Measurements from ENCODE around the gene GRM2. TPM values are rescaled to one million over a fixed set of nuclear protein-coding genes. Genes with fewer than 3 reads are reported as not detected.
"Not testable (repeated sequence)": the region's sequence is repeated elsewhere in the genome, so short reads cannot be mapped to it uniquely, and the experiment has no call there.

Gene GRM2
- total and polyA plus RNA-seq, 7 donors, result under 0.01 to 1.3 (median 0.13) TPM; not detected in 3

GRCh38 chr3:51751287-51751686 lies 44.4 kb downstream of the GRM2 start:
- DNase-seq, result no peak
- TF ChIP-seq POLR2A (IDR thresholded peaks at IDR 0.05) (no peak), POLR2AphosphoS5 (IDR thresholded peaks at IDR 0.05) (no peak), EP300 (IDR thresholded peaks at IDR 0.05) (no peak)
- TF ChIP-seq, protein P1, sequence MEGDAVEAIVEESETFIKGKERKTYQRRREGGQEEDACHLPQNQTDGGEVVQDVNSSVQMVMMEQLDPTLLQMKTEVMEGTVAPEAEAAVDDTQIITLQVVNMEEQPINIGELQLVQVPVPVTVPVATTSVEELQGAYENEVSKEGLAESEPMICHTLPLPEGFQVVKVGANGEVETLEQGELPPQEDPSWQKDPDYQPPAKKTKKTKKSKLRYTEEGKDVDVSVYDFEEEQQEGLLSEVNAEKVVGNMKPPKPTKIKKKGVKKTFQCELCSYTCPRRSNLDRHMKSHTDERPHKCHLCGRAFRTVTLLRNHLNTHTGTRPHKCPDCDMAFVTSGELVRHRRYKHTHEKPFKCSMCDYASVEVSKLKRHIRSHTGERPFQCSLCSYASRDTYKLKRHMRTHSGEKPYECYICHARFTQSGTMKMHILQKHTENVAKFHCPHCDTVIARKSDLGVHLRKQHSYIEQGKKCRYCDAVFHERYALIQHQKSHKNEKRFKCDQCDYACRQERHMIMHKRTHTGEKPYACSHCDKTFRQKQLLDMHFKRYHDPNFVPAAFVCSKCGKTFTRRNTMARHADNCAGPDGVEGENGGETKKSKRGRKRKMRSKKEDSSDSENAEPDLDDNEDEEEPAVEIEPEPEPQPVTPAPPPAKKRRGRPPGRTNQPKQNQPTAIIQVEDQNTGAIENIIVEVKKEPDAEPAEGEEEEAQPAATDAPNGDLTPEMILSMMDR (IDR thresholded peaks at IDR 0.05), result no peak
- no peak overlapping the region for H3K4me3 ChIP-seq

GRCh38 chr3:51753763-51754750 lies 47.2 kb downstream of the GRM2 start:
- H3K27me3 ChIP-seq; DNase-seq; H3K27ac ChIP-seq; H3K9me3 ChIP-seq; H3K4me3 ChIP-seq; H3K36me3 ChIP-seq; intact Hi-C loops (cut with DNase I); H3K4me1 ChIP-seq: not testable (repeated sequence)
- 55 to 78% methylated on average over 13 of the region's 13 CpGs for WGBS, 2 donors

More at GRCh38 chr3:51751287-51751686, 44.4 kb downstream of the GRM2 start:
- WGBS, 2 donors, result 91 to 96% methylated on average over 2 of the region's 2 CpGs
- no peaks in the 10 kb centered on the region for H3K9me3 ChIP-seq
- no peaks in the 10 kb centered on the region for H3K27me3 ChIP-seq
- H3K36me3 ChIP-seq, result no peaks in the 10 kb centered on the region
- intact Hi-C loops (cut with DNase I), result no loop called here
- H3K4me1 ChIP-seq, result no peaks in the 10 kb centered on the region
- no peak overlapping the region for H3K27ac ChIP-seq

DNA sequence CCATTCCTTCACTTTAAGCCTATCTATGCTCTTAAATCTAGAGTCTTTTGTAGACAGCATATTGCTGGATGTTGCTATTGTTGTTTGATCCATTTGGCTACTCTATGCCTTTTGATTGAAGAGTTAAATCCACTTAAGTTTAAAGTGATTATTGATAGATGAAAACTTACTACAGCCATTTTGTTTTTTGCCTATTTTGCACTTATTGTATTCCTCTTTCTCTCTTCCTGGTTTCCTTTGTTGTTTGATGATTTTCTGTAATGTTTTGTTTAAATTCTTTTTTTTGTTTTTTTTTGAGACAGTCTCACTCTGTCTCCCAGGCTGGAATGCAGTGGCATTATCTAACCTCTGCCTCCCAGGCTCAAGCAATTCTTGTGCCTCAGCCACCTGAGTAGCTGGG lies 52.3 kb downstream of the GRM2 start:
- TF ChIP-seq POLR2A (IDR thresholded peaks at IDR 0.05) (no peak), POLR2AphosphoS5 (IDR thresholded peaks at IDR 0.05) (no peak), EP300 (IDR thresholded peaks at IDR 0.05) (no peak)
- TF ChIP-seq, protein P1 (IDR thresholded peaks at IDR 0.05), result no peak
- H3K27ac ChIP-seq, result no peak overlapping the region

More for the DNA sequence above, 52.3 kb downstream of the GRM2 start:
- Histone ChIP-seq H3K4me3 (no peak overlapping the region), H3K36me3 (no peaks in the 10 kb centered on the region), H3K4me1 (no peaks in the 10 kb centered on the region), H3K9me3 (peaks cover 5 to 23% (median 12%) of the 10 kb centered on the region in 4 donors), H3K27me3 (no peaks in the 10 kb centered on the region)
- intact Hi-C loops (cut with DNase I), result no loop called here
- DNase-seq, result no peak

Small RNA genes lying within 50 kb of the gene (small RNA-seq; reads per million reads assigned to genes)
- gene RNA5SP132, result 3,583 to 6,004 (median 4,071) reads per million in 3 donors

Other genes with a start within 250 kb of the GRM2 start
- 10 to 100 TPM; 16.4 to 20.6 (median 19.1) TPM for gene DCAF1, start 207.1 kb upstream of the GRM2 start, total RNA-seq
- 10 to 100 TPM in 1 of 3 donors, 1 to 10 TPM in 2; 4.2 to 13.9 (median 4.8) TPM for gene DCAF1, start 207.1 kb upstream of the GRM2 start, polyA plus RNA-seq
- gene RAD54L2, start 168.3 kb upstream of the GRM2 start, total RNA-seq, result 10 to 100 TPM; 15.7 to 33.0 (median 24.7) TPM
- 1 to 10 TPM in 2 of 3 donors, under 1 TPM in 1; 0.60 to 7.5 (median 1.6) TPM for gene RAD54L2, start 168.3 kb upstream of the GRM2 start, polyA plus RNA-seq
- 10 to 100 TPM; 43.2 to 72.4 (median 70.2) TPM for gene TEX264, start 35.8 kb upstream of the GRM2 start, total RNA-seq
- 10 to 100 TPM; 23.4 to 79.7 (median 30.7) TPM for gene TEX264, start 35.8 kb upstream of the GRM2 start, polyA plus RNA-seq
- not detected for gene IQCF6, start 72.2 kb downstream of the GRM2 start, total RNA-seq
- not detected for gene IQCF6, start 72.2 kb downstream of the GRM2 start, polyA plus RNA-seq
- not detected for gene IQCF2, start 154.5 kb downstream of the GRM2 start, total RNA-seq
- gene IQCF2, start 154.5 kb downstream of the GRM2 start, polyA plus RNA-seq, result not detected
- not detected for gene IQCF5, start 168.5 kb downstream of the GRM2 start, total RNA-seq
- not detected for gene IQCF5, start 168.5 kb downstream of the GRM2 start, polyA plus RNA-seq
- gene IQCF1, start 196.3 kb downstream of the GRM2 start, total RNA-seq, result not detected
- gene IQCF1, start 196.3 kb downstream of the GRM2 start, polyA plus RNA-seq, result not detected
- gene RRP9, start 234.8 kb downstream of the GRM2 start, total RNA-seq, result 10 to 100 TPM in 3 of 4 donors, 1 to 10 TPM in 1; 6.4 to 13.3 (median 12.4) TPM
- 10 to 100 TPM; 10.2 to 29.0 (median 13.8) TPM for gene RRP9, start 234.8 kb downstream of the GRM2 start, polyA plus RNA-seq
- 10 to 100 TPM; 22.4 to 35.8 (median 26.7) TPM for gene PARP3, start 235.3 kb downstream of the GRM2 start, total RNA-seq
- 10 to 100 TPM in 2 of 3 donors, 1 to 10 TPM in 1; 9.0 to 26.3 (median 12.3) TPM for gene PARP3, start 235.3 kb downstream of the GRM2 start, polyA plus RNA-seq
- gene GPR62, start 248.3 kb downstream of the GRM2 start, total RNA-seq, result 1 to 10 TPM in 1 of 4 donors, under 1 TPM in 1, not detected in 2; 0.71 to 1.1 TPM
- under 1 TPM in 1 of 3 donors, not detected in 2; 0.03 TPM for gene GPR62, start 248.3 kb downstream of the GRM2 start, polyA plus RNA-seq